WTC11 (cell line): ENCODE measurements around the gene GRIP2. TPM values are rescaled to one million over a fixed set of nuclear protein-coding genes. Genes with fewer than 3 reads are reported as not detected.

Experiments used
- ATAC-seq: fragments of 200-7000 bp; cut with Tn5 transposase; 2 replicates; pipeline ENCODE4 v1.10.0; 2021; ENCODE audit warnings: mild to moderate bottlenecking, moderate library complexity
- CTCF ChIA-PET: fragments of 300-600 bp; sonication (Branson Sonifier 250); formaldehyde crosslinking; loops from one replicate; lab custom pipeline; 2021; ENCODE audit warnings: antibody characterized with exemption; lab: Charles Lee
- POLR2A ChIA-PET: fragments of 350-600 bp; sonication (Branson Sonifier 250); formaldehyde crosslinking; loops from one replicate; lab custom pipeline; 2021; ENCODE audit warnings: antibody characterized with exemption; lab: Charles Lee
- DNase-seq: peaks from one replicate; pipeline ENCODE4 v3.0.0; 2021; ENCODE audit warnings: low spot score
- H3K27ac Mint-ChIP-seq: 2 replicates; pipeline ENCODE4 v1.8.0; 2021; ENCODE audit warnings: mixed read lengths
- H3K27me3 Mint-ChIP-seq: 2 replicates; pipeline ENCODE4 v1.8.0; 2021; ENCODE audit warnings: low read depth, mild to moderate bottlenecking, moderate library complexity, mixed read lengths
- H3K36me3 Mint-ChIP-seq: 2 replicates; pipeline ENCODE4 v1.8.0; 2021; ENCODE audit warnings: mixed read lengths
- H3K4me1 Mint-ChIP-seq: 2 replicates; pipeline ENCODE4 v1.8.0; 2022; ENCODE audit warnings: mixed read lengths
- H3K4me3 Mint-ChIP-seq: 2 replicates; pipeline ENCODE4 v1.8.0; 2021; ENCODE audit warnings: mild to moderate bottlenecking, moderate library complexity, mixed read lengths
- H3K9me3 Mint-ChIP-seq: 2 replicates; pipeline ENCODE4 v1.8.0; 2021; ENCODE audit warnings: mixed read lengths
- ATF2 ChIP-seq: sonication (generic); formaldehyde crosslinking; IDR thresholded peaks from 2 replicates; pipeline ENCODE4 v1.8.1; 2022; ENCODE audit warnings: low read depth, missing genetic modification reagents, borderline replicate concordance
- CBFB ChIP-seq: sonication (generic); formaldehyde crosslinking; IDR thresholded peaks from 2 replicates; pipeline ENCODE4 v1.8.1; 2022; ENCODE audit warnings: mild to moderate bottlenecking, low read depth, missing genetic modification reagents
- CDX4 ChIP-seq: fragments of 250-450 bp; sonication (Bioruptor Pico); IDR thresholded peaks from 2 replicates; pipeline ENCODE4 v1.9.0; 2021; ENCODE audit warnings: moderate library complexity, mild to moderate bottlenecking, inconsistent platforms, borderline replicate concordance
- CREM ChIP-seq: sonication (generic); formaldehyde crosslinking; IDR thresholded peaks from 2 replicates; pipeline ENCODE4 v1.8.1; 2022; ENCODE audit warnings: mild to moderate bottlenecking, missing genetic modification reagents, moderate library complexity
- ESRRA ChIP-seq: sonication (generic); formaldehyde crosslinking; IDR thresholded peaks from 2 replicates; pipeline ENCODE4 v1.8.1; 2022; ENCODE audit warnings: mild to moderate bottlenecking, missing genetic modification reagents, borderline replicate concordance
- GABPB1 ChIP-seq: sonication (generic); formaldehyde crosslinking; IDR thresholded peaks from 2 replicates; pipeline ENCODE4 v1.8.1; 2023; ENCODE audit warnings: mild to moderate bottlenecking, missing genetic modification reagents
- JAZF1 ChIP-seq: fragments of 250-450 bp; sonication (Bioruptor Pico); IDR thresholded peaks from 2 replicates; pipeline ENCODE4 v1.9.0; 2021; ENCODE audit warnings: moderate library complexity, mild to moderate bottlenecking, inconsistent platforms
- NFE2L1 ChIP-seq: sonication (generic); formaldehyde crosslinking; IDR thresholded peaks from 2 replicates; pipeline ENCODE4 v1.8.1; 2023; ENCODE audit warnings: missing genetic modification reagents
- NFYB ChIP-seq: sonication (generic); formaldehyde crosslinking; conservative IDR thresholded peaks from 2 replicates; pipeline ENCODE4 v1.8.0; 2022; ENCODE audit warnings: low read depth, missing genetic modification reagents
- NR3C1 ChIP-seq: sonication (generic); formaldehyde crosslinking; conservative IDR thresholded peaks from 2 replicates; pipeline ENCODE4 v1.8.1; 2023; ENCODE audit warnings: low read depth, mild to moderate bottlenecking, missing genetic modification reagents
- TCF7 ChIP-seq: sonication (generic); formaldehyde crosslinking; IDR thresholded peaks from 2 replicates; pipeline ENCODE4 v1.8.0; 2022; ENCODE audit warnings: mild to moderate bottlenecking, low read depth, missing genetic modification reagents, moderate library complexity
- ZNF425 ChIP-seq: fragments of 250-450 bp; sonication (Bioruptor Pico); conservative IDR thresholded peaks from 2 replicates; pipeline ENCODE4 v1.9.0; 2021; ENCODE audit warnings: mild to moderate bottlenecking
- ZSCAN18 ChIP-seq: fragments of 250-450 bp; sonication (Bioruptor Pico); IDR thresholded peaks from 2 replicates; pipeline ENCODE4 v2.1.2; 2022; ENCODE audit warnings: mild to moderate bottlenecking, moderate library complexity
- total RNA-seq: library from RNA; stranded (reverse); gene quantifications from 3 replicates; pipeline ENCODE4 v1.2.3, GENCODE V29; 2021
- TF ChIP-seq, protein P1 (sequence below): fragments of 250-450 bp; sonication (Bioruptor Pico); IDR thresholded peaks from 2 replicates; pipeline ENCODE4 v1.8.0; 2021; ENCODE audit warnings: mild to moderate bottlenecking
- TF ChIP-seq, protein P2 (sequence below): sonication (generic); formaldehyde crosslinking; IDR thresholded peaks from 2 replicates; pipeline ENCODE4 v1.8.1; 2023; ENCODE audit warnings: mild to moderate bottlenecking, moderate library complexity, missing genetic modification reagents
- TF ChIP-seq, protein P3 (sequence below): sonication (generic); formaldehyde crosslinking; IDR thresholded peaks from 2 replicates; pipeline ENCODE4 v1.8.1; 2022; ENCODE audit warnings: mild to moderate bottlenecking, missing genetic modification reagents, moderate library complexity, borderline replicate concordance
- TF ChIP-seq, protein P4 (sequence below): sonication (generic); formaldehyde crosslinking; conservative IDR thresholded peaks from 2 replicates; pipeline ENCODE4 v1.8.1; 2023; ENCODE audit warnings: mild to moderate bottlenecking, low read depth, missing genetic modification reagents, moderate library complexity
- TF ChIP-seq, protein P5 (sequence below): sonication (generic); formaldehyde crosslinking; IDR thresholded peaks from 2 replicates; pipeline ENCODE4 v1.8.0; 2023; ENCODE audit warnings: missing genetic modification reagents, mild to moderate bottlenecking, borderline replicate concordance

Gene GRIP2
- total RNA-seq, 1 experiment from 2014 or later: 12.0 TPM

DNA sequence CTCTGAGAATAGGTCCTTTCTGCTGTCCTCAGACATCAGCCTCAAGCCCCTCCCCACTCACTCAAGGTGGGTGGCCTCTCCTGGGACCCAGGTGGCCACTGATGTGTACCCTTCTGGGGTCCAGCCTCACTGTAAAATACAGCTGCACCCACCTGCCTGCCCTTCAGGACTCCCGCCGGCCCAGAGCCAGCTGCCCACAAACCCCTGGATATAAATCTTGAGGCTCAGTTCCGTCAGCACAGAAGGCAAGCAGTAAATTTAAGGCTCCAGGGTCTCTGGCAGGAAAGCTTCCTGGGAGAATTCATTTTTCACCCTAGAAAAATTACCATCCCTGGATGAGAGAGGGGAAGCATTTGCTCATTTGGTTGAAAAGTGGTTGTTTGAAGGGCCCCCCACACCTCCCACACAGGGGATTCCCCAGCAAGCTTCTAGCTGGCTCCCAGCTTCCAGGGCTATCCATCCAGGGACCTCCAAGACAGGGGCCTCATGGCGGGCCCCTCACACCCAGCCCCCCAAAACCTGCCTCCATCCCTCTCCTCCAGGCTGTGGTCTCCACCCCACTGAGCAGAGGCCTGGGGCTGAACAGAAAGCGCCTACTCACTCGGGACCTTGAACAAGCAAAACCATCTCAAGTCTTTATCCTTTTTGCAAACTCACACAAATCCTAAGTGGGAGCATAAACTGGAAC lies 48.4 kb upstream of the GRIP2 start:
- no peak for DNase-seq
- H3K27ac Mint-ChIP-seq: no peak overlapping the region
- H3K4me1 Mint-ChIP-seq: peaks cover 9% of the 10 kb centered on the region
- no peak overlapping the region for H3K4me3 Mint-ChIP-seq
- ATAC-seq: no peak
- H3K27me3 Mint-ChIP-seq: no peaks in the 10 kb centered on the region
- POLR2A ChIA-PET: no interaction called here
- CTCF ChIA-PET: interaction anchor here (1.6 to 2.0 kb wide), 2 partner anchors 20 to 40 kb away, joined by 4 to 6 read pairs; no protein-coding TSS in a partner anchor
- no peaks in the 10 kb centered on the region for H3K36me3 Mint-ChIP-seq
- no peaks in the 10 kb centered on the region for H3K9me3 Mint-ChIP-seq
- TF ChIP-seq CDX4 (CRISPR knock-in tag) (no peak), NFE2L1 (CRISPR knock-in tag) (no peak), GABPB1 (no peak), ATF2 (CRISPR knock-in tag) (no peak), CBFB (CRISPR knock-in tag) (no peak), CREM (CRISPR knock-in tag) (no peak), ZSCAN18 (no peak), TCF7 (no peak), ZNF425 (CRISPR knock-in tag) (no peak), NR3C1 (CRISPR knock-in tag) (no peak), ESRRA (CRISPR knock-in tag) (no peak), JAZF1 (no peak), NFYB (CRISPR knock-in tag) (no peak)
- TF ChIP-seq, protein P1, sequence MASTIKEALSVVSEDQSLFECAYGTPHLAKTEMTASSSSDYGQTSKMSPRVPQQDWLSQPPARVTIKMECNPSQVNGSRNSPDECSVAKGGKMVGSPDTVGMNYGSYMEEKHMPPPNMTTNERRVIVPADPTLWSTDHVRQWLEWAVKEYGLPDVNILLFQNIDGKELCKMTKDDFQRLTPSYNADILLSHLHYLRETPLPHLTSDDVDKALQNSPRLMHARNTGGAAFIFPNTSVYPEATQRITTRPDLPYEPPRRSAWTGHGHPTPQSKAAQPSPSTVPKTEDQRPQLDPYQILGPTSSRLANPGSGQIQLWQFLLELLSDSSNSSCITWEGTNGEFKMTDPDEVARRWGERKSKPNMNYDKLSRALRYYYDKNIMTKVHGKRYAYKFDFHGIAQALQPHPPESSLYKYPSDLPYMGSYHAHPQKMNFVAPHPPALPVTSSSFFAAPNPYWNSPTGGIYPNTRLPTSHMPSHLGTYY (CRISPR knock-in tag): no peak
- TF ChIP-seq, protein P2, sequence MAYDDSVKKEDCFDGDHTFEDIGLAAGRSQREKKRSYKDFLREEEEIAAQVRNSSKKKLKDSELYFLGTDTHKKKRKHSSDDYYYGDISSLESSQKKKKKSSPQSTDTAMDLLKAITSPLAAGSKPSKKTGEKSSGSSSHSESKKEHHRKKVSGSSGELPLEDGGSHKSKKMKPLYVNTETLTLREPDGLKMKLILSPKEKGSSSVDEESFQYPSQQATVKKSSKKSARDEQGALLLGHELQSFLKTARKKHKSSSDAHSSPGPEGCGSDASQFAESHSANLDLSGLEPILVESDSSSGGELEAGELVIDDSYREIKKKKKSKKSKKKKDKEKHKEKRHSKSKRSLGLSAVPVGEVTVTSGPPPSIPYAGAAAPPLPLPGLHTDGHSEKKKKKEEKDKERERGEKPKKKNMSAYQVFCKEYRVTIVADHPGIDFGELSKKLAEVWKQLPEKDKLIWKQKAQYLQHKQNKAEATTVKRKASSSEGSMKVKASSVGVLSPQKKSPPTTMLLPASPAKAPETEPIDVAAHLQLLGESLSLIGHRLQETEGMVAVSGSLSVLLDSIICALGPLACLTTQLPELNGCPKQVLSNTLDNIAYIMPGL (CRISPR knock-in tag): no peak
- TF ChIP-seq, protein P3, sequence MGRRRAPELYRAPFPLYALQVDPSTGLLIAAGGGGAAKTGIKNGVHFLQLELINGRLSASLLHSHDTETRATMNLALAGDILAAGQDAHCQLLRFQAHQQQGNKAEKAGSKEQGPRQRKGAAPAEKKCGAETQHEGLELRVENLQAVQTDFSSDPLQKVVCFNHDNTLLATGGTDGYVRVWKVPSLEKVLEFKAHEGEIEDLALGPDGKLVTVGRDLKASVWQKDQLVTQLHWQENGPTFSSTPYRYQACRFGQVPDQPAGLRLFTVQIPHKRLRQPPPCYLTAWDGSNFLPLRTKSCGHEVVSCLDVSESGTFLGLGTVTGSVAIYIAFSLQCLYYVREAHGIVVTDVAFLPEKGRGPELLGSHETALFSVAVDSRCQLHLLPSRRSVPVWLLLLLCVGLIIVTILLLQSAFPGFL (CRISPR knock-in tag): no peak
- TF ChIP-seq, protein P4, sequence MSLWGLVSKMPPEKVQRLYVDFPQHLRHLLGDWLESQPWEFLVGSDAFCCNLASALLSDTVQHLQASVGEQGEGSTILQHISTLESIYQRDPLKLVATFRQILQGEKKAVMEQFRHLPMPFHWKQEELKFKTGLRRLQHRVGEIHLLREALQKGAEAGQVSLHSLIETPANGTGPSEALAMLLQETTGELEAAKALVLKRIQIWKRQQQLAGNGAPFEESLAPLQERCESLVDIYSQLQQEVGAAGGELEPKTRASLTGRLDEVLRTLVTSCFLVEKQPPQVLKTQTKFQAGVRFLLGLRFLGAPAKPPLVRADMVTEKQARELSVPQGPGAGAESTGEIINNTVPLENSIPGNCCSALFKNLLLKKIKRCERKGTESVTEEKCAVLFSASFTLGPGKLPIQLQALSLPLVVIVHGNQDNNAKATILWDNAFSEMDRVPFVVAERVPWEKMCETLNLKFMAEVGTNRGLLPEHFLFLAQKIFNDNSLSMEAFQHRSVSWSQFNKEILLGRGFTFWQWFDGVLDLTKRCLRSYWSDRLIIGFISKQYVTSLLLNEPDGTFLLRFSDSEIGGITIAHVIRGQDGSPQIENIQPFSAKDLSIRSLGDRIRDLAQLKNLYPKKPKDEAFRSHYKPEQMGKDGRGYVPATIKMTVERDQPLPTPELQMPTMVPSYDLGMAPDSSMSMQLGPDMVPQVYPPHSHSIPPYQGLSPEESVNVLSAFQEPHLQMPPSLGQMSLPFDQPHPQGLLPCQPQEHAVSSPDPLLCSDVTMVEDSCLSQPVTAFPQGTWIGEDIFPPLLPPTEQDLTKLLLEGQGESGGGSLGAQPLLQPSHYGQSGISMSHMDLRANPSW (CRISPR knock-in tag): no peak
- TF ChIP-seq, protein P5, sequence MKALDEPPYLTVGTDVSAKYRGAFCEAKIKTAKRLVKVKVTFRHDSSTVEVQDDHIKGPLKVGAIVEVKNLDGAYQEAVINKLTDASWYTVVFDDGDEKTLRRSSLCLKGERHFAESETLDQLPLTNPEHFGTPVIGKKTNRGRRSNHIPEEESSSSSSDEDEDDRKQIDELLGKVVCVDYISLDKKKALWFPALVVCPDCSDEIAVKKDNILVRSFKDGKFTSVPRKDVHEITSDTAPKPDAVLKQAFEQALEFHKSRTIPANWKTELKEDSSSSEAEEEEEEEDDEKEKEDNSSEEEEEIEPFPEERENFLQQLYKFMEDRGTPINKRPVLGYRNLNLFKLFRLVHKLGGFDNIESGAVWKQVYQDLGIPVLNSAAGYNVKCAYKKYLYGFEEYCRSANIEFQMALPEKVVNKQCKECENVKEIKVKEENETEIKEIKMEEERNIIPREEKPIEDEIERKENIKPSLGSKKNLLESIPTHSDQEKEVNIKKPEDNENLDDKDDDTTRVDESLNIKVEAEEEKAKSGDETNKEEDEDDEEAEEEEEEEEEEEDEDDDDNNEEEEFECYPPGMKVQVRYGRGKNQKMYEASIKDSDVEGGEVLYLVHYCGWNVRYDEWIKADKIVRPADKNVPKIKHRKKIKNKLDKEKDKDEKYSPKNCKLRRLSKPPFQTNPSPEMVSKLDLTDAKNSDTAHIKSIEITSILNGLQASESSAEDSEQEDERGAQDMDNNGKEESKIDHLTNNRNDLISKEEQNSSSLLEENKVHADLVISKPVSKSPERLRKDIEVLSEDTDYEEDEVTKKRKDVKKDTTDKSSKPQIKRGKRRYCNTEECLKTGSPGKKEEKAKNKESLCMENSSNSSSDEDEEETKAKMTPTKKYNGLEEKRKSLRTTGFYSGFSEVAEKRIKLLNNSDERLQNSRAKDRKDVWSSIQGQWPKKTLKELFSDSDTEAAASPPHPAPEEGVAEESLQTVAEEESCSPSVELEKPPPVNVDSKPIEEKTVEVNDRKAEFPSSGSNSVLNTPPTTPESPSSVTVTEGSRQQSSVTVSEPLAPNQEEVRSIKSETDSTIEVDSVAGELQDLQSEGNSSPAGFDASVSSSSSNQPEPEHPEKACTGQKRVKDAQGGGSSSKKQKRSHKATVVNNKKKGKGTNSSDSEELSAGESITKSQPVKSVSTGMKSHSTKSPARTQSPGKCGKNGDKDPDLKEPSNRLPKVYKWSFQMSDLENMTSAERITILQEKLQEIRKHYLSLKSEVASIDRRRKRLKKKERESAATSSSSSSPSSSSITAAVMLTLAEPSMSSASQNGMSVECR: no peak
